B cell (primary cell): ENCODE measurements around the gene SIK3. TPM values are rescaled to one million over a fixed set of nuclear protein-coding genes. Genes with fewer than 3 reads are reported as not detected.
A peak's percentile ranks its signal among the peaks of the same experiment; 100 is the strongest.

Experiments
- ATAC-seq: fragments of 200-7000 bp; cut with Tn5 transposase; one replicate; pipeline ENCODE4 v1.10.0; 2021; ENCODE audit warnings: low read depth, mild to moderate bottlenecking, moderate number of reproducible peaks, moderate library complexity
- CTCF ChIA-PET: fragments of 350-600 bp; sonication (Branson Sonifier 250); formaldehyde crosslinking; loops from one replicate; lab custom pipeline; 2021; ENCODE audit warnings: antibody characterized with exemption, inconsistent platforms; lab: Charles Lee
- POLR2A ChIA-PET: fragments of 350-600 bp; sonication (Branson Sonifier 250); formaldehyde crosslinking; loops from one replicate; lab custom pipeline; 2021; ENCODE audit warnings: antibody characterized with exemption; lab: Charles Lee
- DNase-seq: peaks from one replicate; pipeline ENCODE4 v3.0.0; 2013
- H2AFZ ChIP-seq: 2 replicates; pipeline ENCODE4 v1.6.1; 2012; ENCODE audit warnings: mild to moderate bottlenecking, low read depth, low read length; ENCODE audit not compliant: insufficient read depth, poor library complexity, severe bottlenecking
- H3K27ac ChIP-seq, 2 donors: 1 replicate in 1 of 2; 2 replicates in 1 of 2; pipeline ENCODE4 v1.5.1; 2012 to 2013; ENCODE audit warnings: low read length in 2 of 2, mild to moderate bottlenecking in 2 of 2, moderate library complexity in 1 of 2
- H3K27me3 ChIP-seq, 4 experiments: fragments of 200-600 bp in 1 of 4; sonication (generic) in 1 of 4; replicated peaks in 1 of 4; 1 replicate in 2 of 4; 2 replicates in 2 of 4; pipeline versions ENCODE4 v1.6.1 to v1.7.0; 2013 to 2016; ENCODE audit warnings: low read length in 3 of 4, mild to moderate bottlenecking in 2 of 4, mixed read lengths in 1 of 4, moderate library complexity in 1 of 4; ENCODE audit not compliant: insufficient read depth in 4 of 4, control insufficient read depth in 3 of 4; ENCODE audit errors: control extremely low read depth in 1 of 4
- H3K36me3 ChIP-seq, 2 experiments: replicated peaks in 1 of 2; 1 replicate in 1 of 2; 2 replicates in 1 of 2; pipeline versions ENCODE4 v1.6.1 to v1.7.1; 2013; ENCODE audit warnings: low read length in 1 of 2; ENCODE audit not compliant: insufficient read depth in 2 of 2, control insufficient read depth in 1 of 2; ENCODE audit errors: control extremely low read depth in 1 of 2, extremely low read depth in 1 of 2
- H3K4me1 ChIP-seq, 2 donors: fragments of 200-600 bp in 1 of 2; sonication (generic) in 1 of 2; 1 replicate in 1 of 2; 2 replicates in 1 of 2; pipeline versions ENCODE4 v1.5.1 to v1.6.1; 2013 to 2017; ENCODE audit warnings: low read length in 2 of 2; ENCODE audit not compliant: control insufficient read depth in 2 of 2, insufficient read depth in 2 of 2
- H3K4me2 ChIP-seq: replicated peaks from 2 replicates; pipeline ENCODE3; 2012; ENCODE audit warnings: mild to moderate bottlenecking, low read depth, low read length; ENCODE audit not compliant: poor library complexity, severe bottlenecking
- H3K4me3 ChIP-seq, 5 experiments: fragments of 200-600 bp in 1 of 5; sonication (generic) in 1 of 5; 1 replicate in 3 of 5; 2 replicates in 2 of 5; pipeline versions ENCODE4 v1.5.1 to v1.7.0; 2011 to 2016; ENCODE audit warnings: low read length in 4 of 5, mild to moderate bottlenecking in 4 of 5, low read depth in 2 of 5, control low read depth in 1 of 5, moderate library complexity in 1 of 5; ENCODE audit not compliant: insufficient read depth in 1 of 5; ENCODE audit errors: control extremely low read depth in 1 of 5, extremely low read depth in 1 of 5
- H3K79me2 ChIP-seq: fragments of 200-600 bp; sonication (generic); one replicate; pipeline ENCODE4 v1.6.0; 2016; ENCODE audit warnings: low read length; ENCODE audit not compliant: control insufficient read depth, insufficient read depth
- H3K9ac ChIP-seq: fragments of 200-600 bp; sonication (generic); 2 replicates; pipeline ENCODE4 v1.6.1; 2017; ENCODE audit warnings: mild to moderate bottlenecking, low read length, moderate library complexity
- H3K9me3 ChIP-seq, 3 donors: one replicate each; pipeline versions ENCODE4 v1.6.1 to v1.7.1; 2013; ENCODE audit warnings: low read length in 2 of 3; ENCODE audit not compliant: control insufficient read depth in 2 of 3, insufficient read depth in 1 of 3; ENCODE audit errors: control extremely low read depth in 1 of 3
- H4K20me1 ChIP-seq: 2 replicates; pipeline ENCODE4 v1.6.0; 2012; ENCODE audit warnings: mild to moderate bottlenecking, low read length; ENCODE audit not compliant: insufficient read depth, control insufficient read depth, poor library complexity, severe bottlenecking
- H3K27ac Mint-ChIP-seq: one replicate; pipeline ENCODE4 v1.8.0; 2021; ENCODE audit warnings: mixed read lengths
- H3K27me3 Mint-ChIP-seq: one replicate; pipeline ENCODE4 v1.8.0; 2021; ENCODE audit warnings: mixed read lengths
- H3K4me1 Mint-ChIP-seq: one replicate; pipeline ENCODE4 v1.8.0; 2021; ENCODE audit warnings: mixed read lengths
- H3K4me3 Mint-ChIP-seq: one replicate; pipeline ENCODE4 v1.8.0; 2021; ENCODE audit warnings: mixed read lengths
- H3K9me3 Mint-ChIP-seq: one replicate; pipeline ENCODE4 v1.8.0; 2022; ENCODE audit warnings: mixed read lengths; ENCODE audit not compliant: insufficient read depth
- EZH2 ChIP-seq: IDR thresholded peaks from 2 replicates; pipeline ENCODE4 v1.6.1; 2012; ENCODE audit warnings: borderline replicate concordance, low read depth, mild to moderate bottlenecking, moderate library complexity, low read length; ENCODE audit not compliant: insufficient read depth, poor library complexity, severe bottlenecking
- WGBS: methylation state at CpG from one replicate; pipeline ENCODE4 v1.1.5; 2013; ENCODE audit warnings: missing lambda C conversion rate; ENCODE audit not compliant: insufficient coverage; 5-methylcytosine and 5-hydroxymethylcytosine counted together
- intact Hi-C: fragments of 100-400 bp; cut with micrococcal nuclease; formaldehyde crosslinking; loops from one replicate; pipeline ENCODE4 v1.10.0; 2022
- polyA plus RNA-seq: library from polyadenylated mRNA; depleted of rRNA; stranded (reverse); fragments of >200 nt; gene quantifications from 2 replicates; pipeline ENCODE4 v1.2.3, GENCODE V29; 2012
- total RNA-seq, 2 donors: library from RNA; stranded (reverse); fragments of 120-200 nt in 1 of 2; gene quantifications; 1 replicate in 1 of 2; 2 replicates in 1 of 2; pipeline versions ENCODE4 v1.2.3 to v1.2.4, GENCODE V29; 2013 to 2022
- TF ChIP-seq, protein P1 (sequence below): fragments of 200-600 bp; IDR thresholded peaks from one replicate; pipeline ENCODE4 v1.8.0; 2022; ENCODE audit warnings: antibody characterized with exemption, mild to moderate bottlenecking

The SIK3 gene
- total and polyA plus RNA-seq, 2 donors (not counting 1 experiment from before 2014, with no cell fraction given) = 36.5 to 180 TPM

GRCh38 chr11:117107701-117108590 is 9.7 kb upstream of the SIK3 start:
- H3K79me2 ChIP-seq = no peaks in the 10 kb centered on the region
- no peaks in the 10 kb centered on the region for H3K36me3 ChIP-seq
- DNase-seq = no peak
- H2AFZ ChIP-seq = no peak overlapping the region
- H3K27ac ChIP-seq = no peak overlapping the region
- Mint-ChIP-seq H3K4me1 (peaks cover 7% of the 10 kb centered on the region), H3K9me3 (no peaks in the 10 kb centered on the region), H3K27ac (no peak overlapping the region), H3K4me3 (no peak overlapping the region), H3K27me3 (no peaks in the 10 kb centered on the region)
- H3K27me3 ChIP-seq = no peaks in the 10 kb centered on the region
- CTCF ChIA-PET = interaction anchor here (0.6 to 8.9 kb wide), 8 partner anchors 26 to 317 kb away, joined by 3 to 123 read pairs (median 14); partner anchors contain the start of genes APOA5 and ZPR1
- POLR2A ChIA-PET = no interaction called here
- intact Hi-C loops = no loop called here
- H3K4me2 ChIP-seq = no peak overlapping the region
- no peak for TF ChIP-seq EZH2
- TF ChIP-seq, protein P1, sequence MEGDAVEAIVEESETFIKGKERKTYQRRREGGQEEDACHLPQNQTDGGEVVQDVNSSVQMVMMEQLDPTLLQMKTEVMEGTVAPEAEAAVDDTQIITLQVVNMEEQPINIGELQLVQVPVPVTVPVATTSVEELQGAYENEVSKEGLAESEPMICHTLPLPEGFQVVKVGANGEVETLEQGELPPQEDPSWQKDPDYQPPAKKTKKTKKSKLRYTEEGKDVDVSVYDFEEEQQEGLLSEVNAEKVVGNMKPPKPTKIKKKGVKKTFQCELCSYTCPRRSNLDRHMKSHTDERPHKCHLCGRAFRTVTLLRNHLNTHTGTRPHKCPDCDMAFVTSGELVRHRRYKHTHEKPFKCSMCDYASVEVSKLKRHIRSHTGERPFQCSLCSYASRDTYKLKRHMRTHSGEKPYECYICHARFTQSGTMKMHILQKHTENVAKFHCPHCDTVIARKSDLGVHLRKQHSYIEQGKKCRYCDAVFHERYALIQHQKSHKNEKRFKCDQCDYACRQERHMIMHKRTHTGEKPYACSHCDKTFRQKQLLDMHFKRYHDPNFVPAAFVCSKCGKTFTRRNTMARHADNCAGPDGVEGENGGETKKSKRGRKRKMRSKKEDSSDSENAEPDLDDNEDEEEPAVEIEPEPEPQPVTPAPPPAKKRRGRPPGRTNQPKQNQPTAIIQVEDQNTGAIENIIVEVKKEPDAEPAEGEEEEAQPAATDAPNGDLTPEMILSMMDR = no peak
- no peaks in the 10 kb centered on the region for H3K9me3 ChIP-seq
- H4K20me1 ChIP-seq = no peaks in the 10 kb centered on the region
- ATAC-seq = no peak
- no peak overlapping the region for H3K4me3 ChIP-seq
- H3K4me1 ChIP-seq = peaks cover 0 to 6% of the 10 kb centered on the region in 2 donors
- H3K9ac ChIP-seq = no peak overlapping the region
- 100% methylated on average over 2 of the region's 5 CpGs for WGBS

GRCh38 chr11:117100556-117100955 is 2.3 kb upstream of the SIK3 start:
- peaks cover 25 to 32% of the 10 kb centered on the region in 2 donors for H3K4me1 ChIP-seq
- no peak for ATAC-seq
- H3K27ac Mint-ChIP-seq = peak overlapping the region; percentile 27

More at GRCh38 chr11:117100556-117100955, 2.3 kb upstream of the SIK3 start:
- Histone ChIP-seq H3K4me3 (no peak overlapping the region), H4K20me1 (peaks cover 8% of the 10 kb centered on the region), H3K27me3 (no peaks in the 10 kb centered on the region), H3K4me2 (no peak overlapping the region), H3K9ac (no peak overlapping the region), H3K36me3 (no peaks in the 10 kb centered on the region), H3K9me3 (no peaks in the 10 kb centered on the region), H3K79me2 (peaks cover 49% of the 10 kb centered on the region), H2AFZ (no peak overlapping the region), H3K27ac (no peak overlapping the region)
- DNase-seq = no peak
- Mint-ChIP-seq H3K4me3 (no peak overlapping the region), H3K4me1 (peaks cover 37% of the 10 kb centered on the region), H3K27me3 (no peaks in the 10 kb centered on the region), H3K9me3 (no peaks in the 10 kb centered on the region)
- CTCF ChIA-PET = interaction anchor here (1.3 to 4.5 kb wide), 5 partner anchors 85 to 221 kb away, joined by 3 to 59 read pairs (median 5); partner anchors contain the start of gene PCSK7
- no CpG with 5 or more reads among the region's 3 CpGs for WGBS
- TF ChIP-seq, protein P1 = no peak
- no peak for TF ChIP-seq EZH2
- POLR2A ChIA-PET = no interaction called here
- intact Hi-C loops = no loop called here
